ENCODE measurements around the gene B4GALT5. TPM values are rescaled to one million over a fixed set of nuclear protein-coding genes. Genes with fewer than 3 reads are reported as not detected.

B4GALT5 gene
- total and polyA plus RNA-seq, 4 experiments from 2014 or later: 0.43 to 6.2 (median 4.0) TPM

DNA sequence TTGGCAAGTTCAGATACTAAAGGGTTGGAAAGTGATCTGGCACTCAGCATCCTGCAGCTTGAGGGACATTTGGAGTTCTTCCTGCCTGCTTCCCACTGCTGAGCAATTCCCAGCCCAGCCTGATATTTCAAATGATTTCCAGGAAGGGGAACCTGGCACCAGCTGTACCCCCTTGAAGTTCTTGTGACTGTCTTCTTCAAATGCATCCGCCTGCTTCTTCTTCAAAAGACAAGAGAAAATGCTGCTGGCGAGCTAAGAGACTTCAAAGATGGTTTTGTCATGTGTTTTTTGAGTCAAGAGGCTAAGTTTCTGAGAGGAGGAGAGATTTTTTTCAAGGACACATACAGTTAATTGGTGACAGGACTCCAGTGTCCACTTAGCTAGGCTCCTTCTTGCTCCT is 42.6 kb upstream of the B4GALT5 start:
- Mint-ChIP-seq H3K4me3 (no peak overlapping the region), H3K27me3 (peaks cover 16 to 18% of the 10 kb centered on the region in 2 donors), H3K27ac (no peak overlapping the region), H3K9me3 (peaks cover 0 to 17% (median 6%) of the 10 kb centered on the region in 8 donors), H3K4me1 (peaks cover 0 to under 1% (median under 1%) of the 10 kb centered on the region in 4 donors), H3K36me3 (peaks cover 0 to 3% of the 10 kb centered on the region in 2 donors)
- Histone ChIP-seq H3K4me1 (ENCODE audit: insufficient read depth, low read length) (no peaks in the 10 kb centered on the region), H3K4me3 (ENCODE audit: low read length in 2 of 2) (no peak overlapping the region), H3K9me3 (ENCODE audit: control insufficient read depth in 1 of 2, low read length in 2 of 2) (no peaks in the 10 kb centered on the region), H3K27me3 (ENCODE audit: insufficient read depth, low read length) (no peaks in the 10 kb centered on the region), H3K27ac (ENCODE audit: low read depth, low read length) (no peak overlapping the region), H3K36me3 (ENCODE audit: insufficient read depth, low read length) (no peaks in the 10 kb centered on the region)
- intact Hi-C loops (cut with micrococcal nuclease): no loop called here
- DNase-seq: no peak
- ChIA-PET POLR2A (ENCODE audit: partially characterized antibody) (no interaction called here), CTCF (ENCODE audit: partially characterized antibody) (no interaction called here)

- Histone ChIP-seq H3K27ac (ENCODE audit: low read depth, low read length) (no peak overlapping the region), H3K36me3 (ENCODE audit: insufficient read depth, low read length) (no peaks in the 10 kb centered on the region), H3K9me3 (ENCODE audit: control insufficient read depth in 1 of 2, low read length in 2 of 2) (no peaks in the 10 kb centered on the region), H3K27me3 (ENCODE audit: insufficient read depth, low read length) (no peaks in the 10 kb centered on the region), H3K4me1 (ENCODE audit: insufficient read depth, low read length) (no peaks in the 10 kb centered on the region), H3K4me3 (ENCODE audit: low read length in 2 of 2) (no peak overlapping the region)
- ChIA-PET POLR2A (ENCODE audit: partially characterized antibody) (no interaction called here), CTCF (ENCODE audit: partially characterized antibody) (interaction anchor here (1.0 kb wide), 1 partner anchor 91 kb away, joined by 3 read pairs; no protein-coding TSS in a partner anchor)
- Mint-ChIP-seq H3K27me3 (peaks cover 15 to 16% of the 10 kb centered on the region in 2 donors), H3K36me3 (peaks cover 0 to 3% of the 10 kb centered on the region in 2 donors), H3K9me3 (peaks cover 0 to 17% (median 6%) of the 10 kb centered on the region in 8 donors), H3K27ac (no peak overlapping the region), H3K4me3 (no peak overlapping the region), H3K4me1 (peaks cover 2 to 7% (median 6%) of the 10 kb centered on the region in 4 donors)
- intact Hi-C loops (cut with micrococcal nuclease): no loop called here
- DNase-seq: no peak
Observed at GRCh38 chr20:49754596-49754995, 40.9 kb upstream of the B4GALT5 start.

DNA sequence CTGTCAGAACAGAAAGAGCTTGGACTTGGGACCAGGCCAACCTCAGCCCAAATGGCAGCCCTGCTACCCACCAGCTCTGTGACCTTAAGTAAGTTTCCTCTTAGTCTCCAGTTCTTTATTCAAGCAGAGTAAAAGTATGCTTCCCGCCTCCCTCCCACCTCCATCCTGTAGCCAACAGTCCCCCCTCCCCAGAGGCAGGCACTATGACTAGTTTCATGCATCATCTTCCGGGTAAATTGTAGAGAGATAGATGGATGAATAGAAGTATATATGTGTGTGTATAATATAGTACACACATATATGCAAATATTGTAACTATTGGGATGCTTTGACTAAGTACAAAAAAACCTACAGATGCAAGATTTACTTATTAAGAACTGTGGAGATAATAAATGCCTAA is 39.5 kb upstream of the B4GALT5 start:
- peaks cover 0 to 12% (median 6%) of the 10 kb centered on the region in 8 donors for H3K9me3 Mint-ChIP-seq
- no peaks in the 10 kb centered on the region for H3K36me3 ChIP-seq (ENCODE audit: insufficient read depth, low read length)
- H3K4me3 ChIP-seq (ENCODE audit: low read length in 2 of 2): no peak overlapping the region
- no peak for DNase-seq
- H3K27me3 Mint-ChIP-seq: peaks cover 10 to 12% of the 10 kb centered on the region in 2 donors
- no peaks in the 10 kb centered on the region for H3K36me3 Mint-ChIP-seq
- intact Hi-C loops (cut with micrococcal nuclease): no loop called here
- H3K4me1 ChIP-seq (ENCODE audit: insufficient read depth, low read length): no peaks in the 10 kb centered on the region
- peaks cover 2 to 7% (median 6%) of the 10 kb centered on the region in 4 donors for H3K4me1 Mint-ChIP-seq
- CTCF ChIA-PET (ENCODE audit: partially characterized antibody): no interaction called here
- no peak overlapping the region for H3K27ac Mint-ChIP-seq
- no peak overlapping the region for H3K4me3 Mint-ChIP-seq
- H3K9me3 ChIP-seq (ENCODE audit: control insufficient read depth in 1 of 2, low read length in 2 of 2): no peaks in the 10 kb centered on the region
- POLR2A ChIA-PET (ENCODE audit: partially characterized antibody): interaction anchor here (0.6 kb wide), 1 partner anchor 60 kb away, joined by 4 read pairs; the partner anchor contains the start of gene SLC9A8
- H3K27ac ChIP-seq (ENCODE audit: low read depth, low read length): no peak overlapping the region
- H3K27me3 ChIP-seq (ENCODE audit: insufficient read depth, low read length): no peaks in the 10 kb centered on the region

DNA sequence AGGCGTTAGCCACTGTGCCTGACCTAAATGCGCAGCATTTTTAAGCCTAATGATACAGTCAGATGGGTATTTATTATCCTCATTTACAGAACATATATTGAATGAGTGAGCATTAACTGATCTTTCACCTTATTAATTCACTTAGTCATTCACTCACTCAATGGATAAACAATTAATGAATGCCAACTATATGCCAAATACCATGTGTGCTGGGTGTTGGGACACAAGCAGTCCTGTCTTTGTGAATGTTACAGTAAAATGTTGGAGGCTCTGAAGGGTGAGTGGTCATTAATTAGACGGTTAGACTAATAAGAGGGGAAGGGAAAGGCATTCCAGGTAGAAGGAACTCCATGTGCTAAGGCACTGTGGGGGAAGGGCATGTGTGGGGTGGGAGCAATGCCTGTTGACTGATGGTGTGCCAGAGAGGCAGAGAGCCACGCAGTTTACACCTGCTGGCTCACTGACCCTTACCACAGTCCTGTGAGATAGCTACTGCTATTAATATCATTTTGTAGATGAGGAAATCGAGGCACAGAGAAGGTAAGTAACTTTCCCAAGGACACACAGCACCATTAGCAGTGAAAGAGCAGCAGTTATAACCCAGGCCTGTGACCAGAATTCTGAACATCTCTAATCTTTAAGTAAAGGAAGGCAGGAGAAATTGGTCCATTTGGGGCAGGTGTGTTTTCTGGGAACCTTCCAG is 38.7 kb upstream of the B4GALT5 start:
- Mint-ChIP-seq H3K4me1 (peaks cover 2 to 7% (median 6%) of the 10 kb centered on the region in 4 donors), H3K27ac (no peak overlapping the region), H3K9me3 (peaks cover 0 to 6% (median 3%) of the 10 kb centered on the region in 8 donors), H3K36me3 (no peaks in the 10 kb centered on the region), H3K27me3 (peaks cover 7 to 12% of the 10 kb centered on the region in 2 donors), H3K4me3 (no peak overlapping the region)
- ChIA-PET POLR2A (ENCODE audit: partially characterized antibody) (no interaction called here), CTCF (ENCODE audit: partially characterized antibody) (no interaction called here)
- Histone ChIP-seq H3K9me3 (ENCODE audit: control insufficient read depth in 1 of 2, low read length in 2 of 2) (no peaks in the 10 kb centered on the region), H3K27me3 (ENCODE audit: insufficient read depth, low read length) (no peaks in the 10 kb centered on the region), H3K4me1 (ENCODE audit: insufficient read depth, low read length) (no peaks in the 10 kb centered on the region), H3K36me3 (ENCODE audit: insufficient read depth, low read length) (no peaks in the 10 kb centered on the region), H3K27ac (ENCODE audit: low read depth, low read length) (no peak overlapping the region), H3K4me3 (ENCODE audit: low read length in 2 of 2) (no peak overlapping the region)
- no peak for DNase-seq
- intact Hi-C loops (cut with micrococcal nuclease): no loop called here

DNA sequence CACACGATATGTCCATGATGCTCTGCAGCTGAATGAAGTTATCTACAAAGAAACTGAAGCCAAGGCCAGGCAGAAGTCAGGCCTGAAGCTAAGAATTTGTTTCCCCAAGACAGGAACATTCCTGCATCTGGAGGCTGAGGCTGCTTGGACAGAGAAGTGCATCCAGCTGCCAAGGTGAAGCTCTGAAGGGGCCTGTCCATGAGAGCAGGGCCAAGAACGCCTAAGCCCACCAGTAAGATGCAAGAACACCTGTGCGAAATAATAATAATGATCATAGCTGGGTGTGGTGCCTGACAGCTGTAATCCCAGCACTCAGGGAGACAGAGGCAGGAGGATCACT is 37.7 kb upstream of the B4GALT5 start:
- intact Hi-C loops (cut with micrococcal nuclease): no loop called here
- H3K4me3 Mint-ChIP-seq: no peak overlapping the region
- Histone ChIP-seq H3K4me3 (ENCODE audit: low read length in 2 of 2) (no peak overlapping the region), H3K9me3 (ENCODE audit: control insufficient read depth in 1 of 2, low read length in 2 of 2) (no peaks in the 10 kb centered on the region), H3K4me1 (ENCODE audit: insufficient read depth, low read length) (no peaks in the 10 kb centered on the region), H3K27ac (ENCODE audit: low read depth, low read length) (no peak overlapping the region), H3K27me3 (ENCODE audit: insufficient read depth, low read length) (no peaks in the 10 kb centered on the region), H3K36me3 (ENCODE audit: insufficient read depth, low read length) (no peaks in the 10 kb centered on the region)
- no peaks in the 10 kb centered on the region for H3K36me3 Mint-ChIP-seq
- peak overlapping the region in 1 of 7 donors; percentile 49 for H3K27ac Mint-ChIP-seq
- peaks cover 0 to 2% (median 0%) of the 10 kb centered on the region in 8 donors for H3K9me3 Mint-ChIP-seq
- peaks cover 2 to 7% (median 6%) of the 10 kb centered on the region in 4 donors for H3K4me1 Mint-ChIP-seq
- DNase-seq: no peak
- ChIA-PET POLR2A (ENCODE audit: partially characterized antibody) (no interaction called here), CTCF (ENCODE audit: partially characterized antibody) (no interaction called here)
- H3K27me3 Mint-ChIP-seq: peaks cover 4 to 6% of the 10 kb centered on the region in 2 donors

DNA sequence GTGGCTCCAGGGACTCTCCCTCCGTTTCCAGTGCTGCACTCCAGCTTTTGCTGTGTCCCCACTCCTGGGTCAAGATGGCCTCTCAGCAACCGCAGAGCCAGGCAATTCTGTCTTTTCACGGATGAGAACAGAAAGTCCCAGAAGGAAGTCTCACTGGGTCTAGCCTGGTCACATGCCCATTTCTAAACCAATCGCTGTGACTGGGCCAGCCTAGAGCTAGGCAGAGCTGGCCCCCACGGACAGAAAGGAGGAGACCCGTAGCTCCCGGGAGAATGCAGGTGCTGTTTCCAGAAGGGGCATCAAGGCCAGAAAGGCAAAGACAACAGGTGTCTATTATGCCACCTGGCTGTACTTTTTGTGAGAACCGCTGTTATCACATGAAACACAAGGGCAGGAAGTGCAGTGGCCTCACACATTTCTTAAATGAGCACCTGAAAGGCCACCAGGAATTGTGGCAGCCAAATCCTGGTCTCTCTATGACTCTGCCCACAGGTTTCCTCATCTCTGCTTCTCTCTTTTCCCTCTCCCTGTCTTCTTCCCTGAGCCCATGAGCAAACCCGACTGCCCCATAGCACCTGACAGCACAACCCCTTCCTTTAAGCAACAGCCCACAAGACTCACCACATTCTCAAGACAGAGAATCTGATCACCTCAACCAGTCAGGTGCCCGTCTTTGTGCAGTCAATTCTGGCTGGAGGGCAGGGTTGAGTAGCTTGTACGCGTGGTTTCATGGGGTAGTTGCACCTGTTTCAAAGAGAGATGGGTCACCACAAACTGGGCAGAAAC is 37.1 kb upstream of the B4GALT5 start:
- intact Hi-C loops (cut with micrococcal nuclease): no loop called here
- H3K36me3 ChIP-seq (ENCODE audit: insufficient read depth, low read length): no peaks in the 10 kb centered on the region
- ChIA-PET CTCF (ENCODE audit: partially characterized antibody) (interaction anchor here (0.5 to 0.7 kb wide), 2 partner anchors 97 to 208 kb away, joined by 3 read pairs; no protein-coding TSS in a partner anchor), POLR2A (ENCODE audit: partially characterized antibody) (no interaction called here)
- DNase-seq: no peak
- H3K4me1 ChIP-seq (ENCODE audit: insufficient read depth, low read length): no peaks in the 10 kb centered on the region
- Mint-ChIP-seq H3K4me3 (no peak overlapping the region), H3K27ac (peak overlapping the region in 2 of 7 donors; percentile 5 to 49), H3K9me3 (peaks cover 0 to 2% (median 0%) of the 10 kb centered on the region in 8 donors), H3K36me3 (no peaks in the 10 kb centered on the region), H3K27me3 (peaks cover 3 to 5% of the 10 kb centered on the region in 2 donors), H3K4me1 (peaks cover 2 to 7% (median 6%) of the 10 kb centered on the region in 4 donors)
- H3K9me3 ChIP-seq (ENCODE audit: control insufficient read depth in 1 of 2, low read length in 2 of 2): no peaks in the 10 kb centered on the region
- H3K27me3 ChIP-seq (ENCODE audit: insufficient read depth, low read length): no peaks in the 10 kb centered on the region
- no peak overlapping the region for H3K27ac ChIP-seq (ENCODE audit: low read depth, low read length)
- H3K4me3 ChIP-seq (ENCODE audit: low read length in 2 of 2): no peak overlapping the region

- H3K27me3 ChIP-seq (ENCODE audit: insufficient read depth, low read length): no peaks in the 10 kb centered on the region
- H3K9me3 Mint-ChIP-seq: peaks cover 0 to 2% (median 0%) of the 10 kb centered on the region in 8 donors
- H3K4me1 ChIP-seq (ENCODE audit: insufficient read depth, low read length): no peaks in the 10 kb centered on the region
- ChIA-PET CTCF (ENCODE audit: partially characterized antibody) (no interaction called here), POLR2A (ENCODE audit: partially characterized antibody) (no interaction called here)
- peak overlapping the region in 1 of 7 donors; percentile 11 for H3K27ac Mint-ChIP-seq
- peaks cover 2 to 3% of the 10 kb centered on the region in 2 donors for H3K27me3 Mint-ChIP-seq
- H3K27ac ChIP-seq (ENCODE audit: low read depth, low read length): no peak overlapping the region
- no peaks in the 10 kb centered on the region for H3K9me3 ChIP-seq (ENCODE audit: control insufficient read depth in 1 of 2, low read length in 2 of 2)
- H3K36me3 ChIP-seq (ENCODE audit: insufficient read depth, low read length): no peaks in the 10 kb centered on the region
- H3K36me3 Mint-ChIP-seq: no peaks in the 10 kb centered on the region
- H3K4me3 Mint-ChIP-seq: no peak overlapping the region
- intact Hi-C loops (cut with micrococcal nuclease): no loop called here
- DNase-seq: no peak
- peaks cover 2 to 7% (median 6%) of the 10 kb centered on the region in 4 donors for H3K4me1 Mint-ChIP-seq
- H3K4me3 ChIP-seq (ENCODE audit: low read length in 2 of 2): no peak overlapping the region
Observed at GRCh38 chr20:49749625-49750024, 35.9 kb upstream of the B4GALT5 start.
